ENCODE measurements around the gene VWA3B.

DNA sequence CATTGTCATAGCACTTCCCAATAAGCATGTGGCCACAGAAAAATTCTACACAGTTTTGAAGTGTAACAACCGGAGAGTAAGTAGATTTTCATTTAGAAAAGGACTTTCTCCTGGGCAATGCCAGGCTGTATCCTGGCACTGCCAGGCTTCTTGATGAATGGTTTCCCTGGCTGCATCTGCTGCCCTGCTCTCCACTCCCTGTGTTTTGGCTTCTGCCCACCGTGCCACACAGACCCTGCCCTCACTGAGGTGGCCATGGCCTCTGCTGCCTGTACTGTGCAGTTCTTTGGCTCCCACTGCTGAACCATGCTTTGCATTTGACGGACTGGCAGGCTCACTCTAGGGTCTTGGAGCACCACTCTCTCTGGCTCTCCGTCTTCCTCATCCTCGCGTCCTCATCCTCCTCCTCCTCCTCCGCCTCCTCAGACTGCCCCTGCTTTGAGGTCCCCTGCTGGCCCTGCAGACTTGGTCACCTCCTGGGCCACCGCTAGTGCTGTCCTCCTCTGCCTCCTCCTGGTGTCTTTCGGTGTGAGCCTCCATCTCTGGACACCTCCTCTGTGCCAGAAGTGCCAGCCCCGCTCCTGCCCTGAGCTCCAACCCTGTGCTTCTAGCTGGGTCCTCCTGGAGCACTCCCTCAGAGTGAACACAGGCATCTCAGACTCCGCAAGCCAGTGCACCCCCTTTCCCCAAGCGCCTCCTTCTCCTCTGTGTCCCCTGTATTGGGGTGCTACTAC, 213.3 kb downstream of the VWA3B start:
- TF ChIP-seq, protein P1, sequence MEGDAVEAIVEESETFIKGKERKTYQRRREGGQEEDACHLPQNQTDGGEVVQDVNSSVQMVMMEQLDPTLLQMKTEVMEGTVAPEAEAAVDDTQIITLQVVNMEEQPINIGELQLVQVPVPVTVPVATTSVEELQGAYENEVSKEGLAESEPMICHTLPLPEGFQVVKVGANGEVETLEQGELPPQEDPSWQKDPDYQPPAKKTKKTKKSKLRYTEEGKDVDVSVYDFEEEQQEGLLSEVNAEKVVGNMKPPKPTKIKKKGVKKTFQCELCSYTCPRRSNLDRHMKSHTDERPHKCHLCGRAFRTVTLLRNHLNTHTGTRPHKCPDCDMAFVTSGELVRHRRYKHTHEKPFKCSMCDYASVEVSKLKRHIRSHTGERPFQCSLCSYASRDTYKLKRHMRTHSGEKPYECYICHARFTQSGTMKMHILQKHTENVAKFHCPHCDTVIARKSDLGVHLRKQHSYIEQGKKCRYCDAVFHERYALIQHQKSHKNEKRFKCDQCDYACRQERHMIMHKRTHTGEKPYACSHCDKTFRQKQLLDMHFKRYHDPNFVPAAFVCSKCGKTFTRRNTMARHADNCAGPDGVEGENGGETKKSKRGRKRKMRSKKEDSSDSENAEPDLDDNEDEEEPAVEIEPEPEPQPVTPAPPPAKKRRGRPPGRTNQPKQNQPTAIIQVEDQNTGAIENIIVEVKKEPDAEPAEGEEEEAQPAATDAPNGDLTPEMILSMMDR (IDR thresholded peaks at IDR 0.05), result no peak
- TF ChIP-seq POLR2A (IDR thresholded peaks at IDR 0.05), result no peak

All from esophagus squamous epithelium (tissue), 4 donors.